ENCODE data around the gene FOXJ3. TPM values are rescaled to one million over a fixed set of nuclear protein-coding genes. Genes with fewer than 3 reads are reported as not detected.

The FOXJ3 gene
- total and polyA plus RNA-seq, 8 donors, result 6.8 to 25.5 (median 20.2) TPM

- DNase-seq (no peak), FAIRE-seq (no peak), ATAC-seq (no peak)
- Histone ChIP-seq H3K4me3 (no peak overlapping the region), H3K27me3 (no peaks in the 10 kb centered on the region), H3K4me1 (peaks cover 13 to 25% (median 13%) of the 10 kb centered on the region in 3 donors), H3K36me3 (no peaks in the 10 kb centered on the region), H3K9me3 (no peaks in the 10 kb centered on the region), H3K27ac (no peak overlapping the region)
- WGBS, 2 donors, result 91 to 92% methylated on average over 5 of the region's 5 CpGs
- no peak for TF ChIP-seq CTCF (IDR thresholded peaks at IDR 0.05)
- intact Hi-C loops (cut with DNase I), result no loop called here
These were observed 184.4 kb downstream of the FOXJ3 start for GRCh38 chr1:42150651-42151050.

GRCh38 chr1:42148166-42148565, 186.9 kb downstream of the FOXJ3 start:
- no peak for TF ChIP-seq CTCF (IDR thresholded peaks at IDR 0.05)
- DNase-seq (peak in 1 of 6 donors; percentile 0), ATAC-seq (no peak), FAIRE-seq (no peak)
- Histone ChIP-seq H3K27ac (no peak overlapping the region), H3K4me3 (no peak overlapping the region), H3K4me1 (peaks cover 9 to 20% (median 11%) of the 10 kb centered on the region in 3 donors), H3K27me3 (no peaks in the 10 kb centered on the region), H3K9me3 (no peaks in the 10 kb centered on the region), H3K36me3 (no peaks in the 10 kb centered on the region)
- intact Hi-C loops (cut with DNase I), result no loop called here
- 64 to 73% methylated on average over 1 of the region's 1 CpG for WGBS, 2 donors

- Histone ChIP-seq H3K4me1 (peaks cover 0 to 6% (median under 1%) of the 10 kb centered on the region in 3 donors), H3K36me3 (no peaks in the 10 kb centered on the region), H3K9me3 (no peaks in the 10 kb centered on the region), H3K4me3 (no peak overlapping the region), H3K27me3 (no peaks in the 10 kb centered on the region), H3K27ac (no peak overlapping the region)
- DNase-seq (peak; percentile 87 to 95 (median 92)), FAIRE-seq (no peak), ATAC-seq (peak; percentile 94 to 99 (median 97))
- intact Hi-C loops (cut with DNase I), result no loop called here
- WGBS, 2 donors, result 13 to 14% methylated on average over 19 of the region's 19 CpGs
- TF ChIP-seq CTCF (IDR thresholded peaks at IDR 0.05), result peak; percentile 61 to 80 (median 72)
These were observed 188.3 kb downstream of the FOXJ3 start for GRCh38 chr1:42146626-42147320.

- DNase-seq (peak in 1 of 6 donors; percentile 8), FAIRE-seq (no peak), ATAC-seq (no peak)
- H3K27me3 ChIP-seq, result no peaks in the 10 kb centered on the region
- H3K4me3 ChIP-seq, result no peak overlapping the region
- intact Hi-C loops (cut with DNase I), result no loop called here
- no peaks in the 10 kb centered on the region for H3K36me3 ChIP-seq
- TF ChIP-seq CTCF (IDR thresholded peaks at IDR 0.05), result no peak
- H3K9me3 ChIP-seq, result no peaks in the 10 kb centered on the region
- 44 to 48% methylated on average over 41 of the region's 41 CpGs for WGBS, 2 donors
- no peak overlapping the region for H3K27ac ChIP-seq
- peaks cover 0 to 4% (median 0%) of the 10 kb centered on the region in 3 donors for H3K4me1 ChIP-seq
These were observed 189.0 kb downstream of the FOXJ3 start for GRCh38 chr1:42145764-42146625.
